Measurements from ENCODE around the gene ZNF576.
"Not testable (repeated sequence)": the region's sequence is repeated elsewhere in the genome, so short reads cannot be mapped to it uniquely, and the experiment has no call there.

The ZNF576 gene

DNA sequence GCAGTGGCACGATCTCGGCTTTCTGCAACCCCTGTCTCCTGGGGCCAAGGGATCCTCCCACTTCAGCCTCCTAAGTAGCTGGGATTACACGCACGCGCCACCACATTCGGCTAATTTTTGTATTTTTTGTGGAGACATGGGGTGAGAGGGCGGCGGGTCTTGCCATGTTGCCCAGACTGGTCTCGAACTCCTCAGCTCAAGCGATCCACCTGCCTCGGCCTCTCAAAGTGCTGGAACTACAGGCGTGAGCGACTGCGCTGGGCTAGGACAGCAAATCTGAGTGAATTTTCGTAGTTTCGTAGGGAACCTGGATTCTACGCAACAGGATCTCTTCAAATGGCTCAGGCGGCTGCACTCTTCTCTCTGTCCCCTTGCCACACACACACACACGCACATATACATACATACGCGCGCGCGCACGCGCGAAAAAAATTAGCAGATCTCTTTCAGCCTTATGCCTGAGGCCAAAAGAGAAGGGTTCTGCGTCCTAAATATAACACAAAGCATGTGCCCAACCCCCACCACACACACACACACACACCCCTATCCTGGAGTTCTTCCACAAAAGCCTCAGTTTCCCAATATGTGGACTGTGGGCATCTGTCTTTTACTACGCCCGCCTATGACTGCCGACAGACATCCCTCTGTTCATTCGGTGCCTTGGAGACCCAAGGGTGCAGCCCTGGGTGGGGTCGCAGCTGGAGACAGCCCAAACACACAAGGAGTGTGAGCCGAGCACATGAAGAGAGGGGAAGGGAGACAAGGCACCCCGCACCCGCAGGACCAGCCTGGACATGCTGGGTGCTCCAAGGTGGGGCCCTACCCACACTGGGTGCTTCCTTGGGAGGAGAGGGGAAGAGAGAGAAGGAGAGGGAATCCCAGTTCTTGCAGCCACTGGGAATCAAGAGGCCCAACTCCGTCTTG is 20.2 kb upstream of the ZNF576 start:
- Histone ChIP-seq H3K4me1 (ENCODE audit: insufficient read depth, low read length) (peaks cover 22% of the 10 kb centered on the region), H3K9me3 (ENCODE audit: low read length) (no peaks in the 10 kb centered on the region), H3K4me3 (ENCODE audit: low read depth in 1 of 2, low read length in 2 of 2) (peak overlapping the region in 1 of 2 donors; percentile 53), H3K36me3 (ENCODE audit: insufficient read depth, low read length) (peaks cover 8% of the 10 kb centered on the region), H3K27me3 (ENCODE audit: control insufficient read depth in 1 of 2, insufficient read depth in 2 of 2, low read length in 2 of 2) (no peaks in the 10 kb centered on the region), H3K27ac (ENCODE audit: low read depth, low read length) (no peak overlapping the region), H3K9ac (ENCODE audit: low read length) (no peak overlapping the region)

DNA sequence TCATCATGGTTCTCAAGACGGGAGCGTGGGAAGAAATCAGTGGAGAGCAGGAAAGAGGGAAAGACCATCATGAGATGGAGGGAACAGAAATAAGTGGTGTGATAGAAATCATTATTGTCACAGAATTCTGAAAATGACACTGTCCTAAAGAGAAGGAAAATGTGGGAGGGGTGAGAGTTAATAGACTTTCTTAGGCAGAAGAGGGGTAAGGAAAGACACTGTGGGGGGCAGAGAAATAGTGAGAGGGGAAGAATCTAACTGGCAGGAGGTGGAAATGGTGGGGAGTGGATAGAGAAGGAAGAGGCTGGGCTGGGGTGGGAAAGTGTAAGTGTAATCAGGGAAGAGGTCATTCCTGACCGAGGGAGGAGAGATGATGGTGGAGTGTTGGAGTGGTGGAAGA is 17.6 kb upstream of the ZNF576 start:
- Histone ChIP-seq H3K9me3 (ENCODE audit: low read length) (no peaks in the 10 kb centered on the region), H3K36me3 (ENCODE audit: insufficient read depth, low read length) (no peaks in the 10 kb centered on the region)

DNA sequence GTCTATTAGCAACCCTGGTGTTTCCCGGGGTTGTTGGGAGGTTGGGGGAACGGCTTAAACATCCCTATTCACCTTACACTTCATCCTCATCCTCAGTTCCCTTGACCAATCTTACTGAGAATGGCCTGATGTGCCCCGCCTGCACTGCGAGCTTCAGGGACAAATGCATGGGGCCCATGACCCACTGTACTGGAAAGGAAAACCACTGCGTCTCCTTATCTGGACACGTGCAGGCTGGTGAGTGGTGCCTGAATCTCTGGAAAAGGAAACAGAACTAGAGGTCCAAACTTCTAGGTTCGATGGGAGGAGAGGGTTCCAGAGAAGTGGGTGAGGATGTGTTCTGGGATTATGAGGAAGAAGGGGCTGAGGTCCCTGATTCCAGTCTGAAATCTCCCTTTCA is 14.9 kb upstream of the ZNF576 start:
- H3K4me1 ChIP-seq (ENCODE audit: insufficient read depth, low read length) = peaks cover 15% of the 10 kb centered on the region
- peak overlapping the region in 1 of 2 donors; percentile 88 for H3K4me3 ChIP-seq (ENCODE audit: low read depth in 1 of 2, low read length in 2 of 2)
- no peak overlapping the region for H3K9ac ChIP-seq (ENCODE audit: low read length)
- H3K27me3 ChIP-seq (ENCODE audit: control insufficient read depth in 1 of 2, insufficient read depth in 2 of 2, low read length in 2 of 2) = no peaks in the 10 kb centered on the region
- H3K36me3 ChIP-seq (ENCODE audit: insufficient read depth, low read length) = no peaks in the 10 kb centered on the region
- peak overlapping the region; percentile 45 for H3K27ac ChIP-seq (ENCODE audit: low read depth, low read length)
- H3K9me3 ChIP-seq (ENCODE audit: low read length) = no peaks in the 10 kb centered on the region

More for the DNA sequence above, 17.6 kb upstream of the ZNF576 start:
- H3K27ac ChIP-seq (ENCODE audit: low read depth, low read length) = no peak overlapping the region
- H3K27me3 ChIP-seq (ENCODE audit: control insufficient read depth in 1 of 2, insufficient read depth in 2 of 2, low read length in 2 of 2) = no peaks in the 10 kb centered on the region
- H3K9ac ChIP-seq (ENCODE audit: low read length) = no peak overlapping the region
- peaks cover 29% of the 10 kb centered on the region for H3K4me1 ChIP-seq (ENCODE audit: insufficient read depth, low read length)
- no peak overlapping the region for H3K4me3 ChIP-seq (ENCODE audit: low read depth in 1 of 2, low read length in 2 of 2)

DNA sequence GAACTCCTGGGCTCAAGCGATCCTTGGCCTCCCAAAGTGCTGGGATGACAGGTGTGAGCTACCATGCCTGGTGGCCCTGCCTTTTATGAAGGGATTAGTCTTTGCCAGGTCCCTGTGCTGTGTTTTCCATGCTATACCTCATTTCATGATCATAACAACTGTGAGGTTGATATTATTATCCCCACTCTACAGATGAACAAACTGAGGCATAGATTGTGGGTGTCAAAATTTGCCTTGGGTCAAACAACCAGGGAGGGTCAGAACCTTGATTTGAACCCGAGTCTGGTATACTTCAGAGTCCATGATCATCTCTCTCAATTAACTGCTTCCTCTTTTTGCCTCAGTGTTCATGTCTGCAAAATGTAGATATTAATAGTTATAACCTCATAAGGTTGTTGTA is 13.9 kb upstream of the ZNF576 start:
- H3K27me3 ChIP-seq (ENCODE audit: control insufficient read depth in 1 of 2, insufficient read depth in 2 of 2, low read length in 2 of 2) = no peaks in the 10 kb centered on the region
- H3K4me3 ChIP-seq (ENCODE audit: low read depth in 1 of 2, low read length in 2 of 2) = no peak overlapping the region
- no peak overlapping the region for H3K9ac ChIP-seq (ENCODE audit: low read length)
- H3K9me3 ChIP-seq (ENCODE audit: low read length) = no peaks in the 10 kb centered on the region
- no peaks in the 10 kb centered on the region for H3K36me3 ChIP-seq (ENCODE audit: insufficient read depth, low read length)
- H3K4me1 ChIP-seq (ENCODE audit: insufficient read depth, low read length) = peaks cover 15% of the 10 kb centered on the region
- no peak overlapping the region for H3K27ac ChIP-seq (ENCODE audit: low read depth, low read length)

DNA sequence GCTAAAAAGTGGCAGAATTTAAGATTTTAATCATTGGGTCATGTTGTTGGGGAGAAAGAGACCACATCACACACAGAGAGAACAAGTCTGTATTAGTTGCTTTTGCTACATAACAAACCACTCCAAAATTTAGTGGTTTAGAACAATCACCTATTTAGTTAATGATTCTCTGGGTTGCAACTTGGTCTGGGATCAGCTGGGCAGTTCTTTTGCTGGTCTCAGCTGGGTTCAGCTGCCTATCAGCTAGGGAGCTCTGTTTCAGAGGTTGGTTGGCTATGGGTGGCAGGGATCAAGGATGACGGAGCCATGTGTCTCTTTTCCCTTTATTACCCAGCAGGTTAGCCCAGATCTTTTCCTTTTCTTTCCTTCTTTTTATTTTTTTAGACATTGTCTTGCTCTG is 11.9 kb upstream of the ZNF576 start:
- H3K27ac ChIP-seq (ENCODE audit: low read depth, low read length) = no peak overlapping the region
- H3K4me1 ChIP-seq (ENCODE audit: insufficient read depth, low read length) = peaks cover 15% of the 10 kb centered on the region
- H3K9ac ChIP-seq (ENCODE audit: low read length) = no peak overlapping the region
- H3K36me3 ChIP-seq (ENCODE audit: insufficient read depth, low read length) = no peaks in the 10 kb centered on the region
- no peaks in the 10 kb centered on the region for H3K27me3 ChIP-seq (ENCODE audit: control insufficient read depth in 1 of 2, insufficient read depth in 2 of 2, low read length in 2 of 2)
- no peak overlapping the region for H3K4me3 ChIP-seq (ENCODE audit: low read depth in 1 of 2, low read length in 2 of 2)
- H3K9me3 ChIP-seq (ENCODE audit: low read length) = no peaks in the 10 kb centered on the region

DNA sequence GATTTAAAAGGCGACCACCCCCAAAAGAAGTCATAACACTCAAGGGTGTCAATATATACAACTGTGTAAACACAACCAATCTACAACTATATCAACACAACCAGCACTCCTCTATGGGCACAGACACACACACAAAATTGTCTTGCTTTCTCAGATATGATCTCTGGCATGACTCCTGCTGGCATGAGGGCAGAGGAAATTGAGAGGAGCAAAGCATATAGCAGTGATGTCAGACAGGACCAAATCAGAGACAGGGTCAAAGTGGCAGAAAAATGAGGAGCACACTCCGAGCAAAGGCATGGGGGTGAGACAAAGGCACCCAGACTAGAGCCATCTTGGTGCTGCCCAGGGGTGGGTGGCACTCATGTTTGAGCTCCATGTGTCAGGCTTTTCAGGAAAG is 10.0 kb upstream of the ZNF576 start:
- peaks cover 5% of the 10 kb centered on the region for H3K36me3 ChIP-seq (ENCODE audit: insufficient read depth, low read length)
- peaks cover 6% of the 10 kb centered on the region for H3K4me1 ChIP-seq (ENCODE audit: insufficient read depth, low read length)
- H3K27me3 ChIP-seq (ENCODE audit: control insufficient read depth in 1 of 2, insufficient read depth in 2 of 2, low read length in 2 of 2) = no peaks in the 10 kb centered on the region
- H3K4me3 ChIP-seq (ENCODE audit: low read depth in 1 of 2, low read length in 2 of 2) = no peak overlapping the region
- no peaks in the 10 kb centered on the region for H3K9me3 ChIP-seq (ENCODE audit: low read length)
- no peak overlapping the region for H3K27ac ChIP-seq (ENCODE audit: low read depth, low read length)
- H3K9ac ChIP-seq (ENCODE audit: low read length) = no peak overlapping the region

DNA sequence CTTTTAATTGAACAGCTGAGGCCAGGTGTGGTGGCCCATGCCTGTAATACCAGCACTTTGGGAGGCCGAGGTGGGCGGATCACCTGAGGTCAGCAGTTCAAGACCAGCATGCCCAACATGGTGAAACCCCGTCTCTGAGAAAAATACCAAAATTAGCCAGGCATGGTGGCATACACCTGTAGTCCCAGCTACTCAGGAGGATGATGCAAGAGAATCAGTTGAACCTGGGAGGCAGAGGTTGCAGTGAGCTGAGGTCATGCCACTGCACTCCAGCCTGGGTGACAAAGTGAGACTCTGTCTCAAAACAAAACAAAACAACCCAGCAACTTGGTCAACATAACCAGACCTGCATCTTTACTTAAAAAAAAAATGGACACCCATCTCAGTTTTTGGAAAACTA is 9.4 kb upstream of the ZNF576 start:
- H3K36me3 ChIP-seq (ENCODE audit: insufficient read depth, low read length); H3K9ac ChIP-seq (ENCODE audit: low read length); H3K4me1 ChIP-seq (ENCODE audit: insufficient read depth, low read length); H3K27me3 ChIP-seq (ENCODE audit: control insufficient read depth in 1 of 2, insufficient read depth in 2 of 2, low read length in 2 of 2); H3K9me3 ChIP-seq (ENCODE audit: low read length); H3K27ac ChIP-seq (ENCODE audit: low read depth, low read length); H3K4me3 ChIP-seq (ENCODE audit: low read depth in 1 of 2, low read length in 2 of 2): not testable (repeated sequence)

DNA sequence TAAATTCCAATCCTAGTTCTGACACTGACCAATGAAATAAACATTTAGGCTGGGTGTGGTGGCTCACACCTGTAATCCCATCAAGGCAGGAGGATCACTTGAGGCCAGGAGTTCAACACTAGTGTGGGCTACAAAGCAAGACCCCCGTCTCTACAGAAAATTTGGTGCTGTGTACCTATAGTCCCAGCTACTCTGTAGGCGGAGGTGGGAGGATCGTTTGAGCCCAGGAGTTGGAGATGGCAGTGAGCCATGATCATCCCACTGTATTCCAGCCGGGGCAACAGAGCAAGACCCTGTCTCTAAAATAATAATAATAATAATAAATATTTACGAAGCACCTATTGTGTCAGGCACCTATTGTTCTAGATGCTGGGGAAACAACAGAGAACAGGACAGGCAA is 7.1 kb upstream of the ZNF576 start:
- Histone ChIP-seq H3K4me1 (ENCODE audit: insufficient read depth, low read length) (peaks cover 11% of the 10 kb centered on the region), H3K36me3 (ENCODE audit: insufficient read depth, low read length) (peaks cover 25% of the 10 kb centered on the region), H3K4me3 (ENCODE audit: low read depth in 1 of 2, low read length in 2 of 2) (no peak overlapping the region), H3K9ac (ENCODE audit: low read length) (no peak overlapping the region), H3K27ac (ENCODE audit: low read depth, low read length) (no peak overlapping the region), H3K27me3 (ENCODE audit: control insufficient read depth in 1 of 2, insufficient read depth in 2 of 2, low read length in 2 of 2) (no peaks in the 10 kb centered on the region), H3K9me3 (ENCODE audit: low read length) (no peaks in the 10 kb centered on the region)

DNA sequence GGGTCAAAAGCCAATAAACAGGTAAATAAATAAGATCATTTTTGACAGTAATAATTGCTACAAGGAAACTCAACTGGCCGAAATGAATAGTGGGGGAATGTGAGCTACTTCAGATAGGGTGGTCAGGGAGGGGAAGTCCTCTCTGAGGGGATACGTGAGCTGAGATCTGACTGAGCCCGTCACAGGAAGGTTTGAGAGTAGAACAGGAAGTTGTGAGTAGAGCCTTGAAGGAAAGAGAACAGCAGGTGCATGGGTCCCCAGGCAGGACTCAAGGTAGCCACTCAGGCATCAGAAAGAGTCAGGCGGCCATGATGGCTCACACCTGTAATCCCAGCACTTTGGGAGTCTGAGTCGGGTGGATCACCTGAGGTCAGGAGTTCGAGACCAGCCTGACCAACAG is 6.7 kb upstream of the ZNF576 start:
- Histone ChIP-seq H3K36me3 (ENCODE audit: insufficient read depth, low read length) (peaks cover 25% of the 10 kb centered on the region), H3K9me3 (ENCODE audit: low read length) (no peaks in the 10 kb centered on the region), H3K27ac (ENCODE audit: low read depth, low read length) (no peak overlapping the region), H3K9ac (ENCODE audit: low read length) (no peak overlapping the region), H3K4me1 (ENCODE audit: insufficient read depth, low read length) (peaks cover 15% of the 10 kb centered on the region), H3K27me3 (ENCODE audit: control insufficient read depth in 1 of 2, insufficient read depth in 2 of 2, low read length in 2 of 2) (no peaks in the 10 kb centered on the region), H3K4me3 (ENCODE audit: low read depth in 1 of 2, low read length in 2 of 2) (no peak overlapping the region)

DNA sequence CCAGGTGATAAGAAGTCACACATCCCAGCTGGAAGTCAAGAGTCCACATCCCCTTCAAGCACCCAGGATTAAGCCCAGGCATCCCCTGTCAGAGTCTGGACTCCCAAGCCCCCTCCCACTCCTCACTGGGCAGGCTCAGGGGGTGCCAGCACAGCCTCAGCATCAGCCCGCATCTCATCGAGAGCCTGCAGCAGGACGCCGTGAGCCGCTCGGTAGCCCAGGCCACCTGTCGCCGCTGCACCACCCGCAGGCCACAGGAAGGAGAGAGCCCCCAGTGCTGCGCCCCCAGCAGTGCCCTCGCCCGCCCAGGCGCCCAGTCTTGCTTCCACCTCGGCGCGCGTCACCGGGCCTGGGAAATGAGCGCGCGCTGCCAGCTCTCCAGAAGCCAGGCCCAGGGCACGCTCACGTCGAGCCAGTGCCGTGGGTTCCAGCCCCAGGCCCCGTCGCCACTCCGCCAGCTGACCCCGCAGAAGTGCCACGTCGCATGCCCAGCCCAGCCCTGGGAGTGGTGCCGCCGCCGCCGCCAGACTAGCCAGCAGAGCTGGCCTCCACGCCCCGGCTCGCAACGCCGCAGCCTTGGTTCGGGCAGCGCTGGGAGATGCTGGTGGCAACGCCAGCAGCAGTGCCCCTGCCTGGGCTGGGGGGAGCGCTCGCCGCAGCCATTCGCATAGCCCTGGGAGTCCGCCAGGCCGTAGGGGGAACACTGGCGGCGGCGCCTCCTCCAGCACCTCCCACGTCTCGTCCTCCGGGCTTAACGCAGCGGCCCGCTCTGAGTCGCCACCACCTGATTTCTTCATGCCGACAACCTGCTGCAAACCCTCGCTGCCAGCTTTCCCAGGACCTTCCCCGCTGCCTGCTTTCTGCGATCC is 4.3 kb upstream of the ZNF576 start:
- Histone ChIP-seq H3K27ac (ENCODE audit: low read depth, low read length) (no peak overlapping the region), H3K27me3 (ENCODE audit: control insufficient read depth in 1 of 2, insufficient read depth in 2 of 2, low read length in 2 of 2) (no peaks in the 10 kb centered on the region), H3K4me3 (ENCODE audit: low read depth in 1 of 2, low read length in 2 of 2) (no peak overlapping the region), H3K36me3 (ENCODE audit: insufficient read depth, low read length) (peaks cover 25% of the 10 kb centered on the region), H3K4me1 (ENCODE audit: insufficient read depth, low read length) (peaks cover 22% of the 10 kb centered on the region), H3K9me3 (ENCODE audit: low read length) (no peaks in the 10 kb centered on the region), H3K9ac (ENCODE audit: low read length) (no peak overlapping the region)

DNA sequence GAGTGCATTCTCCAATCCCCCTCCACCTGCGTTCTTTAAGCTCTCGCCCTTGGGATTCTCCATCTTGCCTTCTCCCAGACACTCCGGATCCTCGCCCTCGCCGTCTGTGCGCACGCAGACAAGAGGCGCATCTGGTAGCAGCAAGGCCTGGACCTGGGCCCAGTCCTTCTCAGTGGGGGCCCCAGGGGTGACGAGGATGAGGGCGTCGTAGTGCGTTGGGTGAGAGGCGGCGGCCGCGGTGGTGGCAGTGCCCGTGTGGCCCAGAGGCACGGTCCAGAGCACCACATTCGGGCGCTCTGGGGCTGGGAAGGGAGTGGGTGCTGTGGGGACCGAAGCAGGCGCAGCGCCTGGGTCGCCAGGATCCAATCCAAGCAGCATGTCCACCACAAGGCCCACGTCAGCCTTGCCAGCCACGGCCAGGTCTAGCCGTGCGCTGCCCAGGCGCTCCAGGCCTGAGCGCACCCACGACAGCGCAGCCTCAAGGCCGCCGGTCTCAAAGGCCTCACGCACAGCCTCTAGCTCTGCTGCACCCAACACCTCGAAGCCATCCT is 3.5 kb upstream of the ZNF576 start:
- Histone ChIP-seq H3K9ac (ENCODE audit: low read length) (no peak overlapping the region), H3K9me3 (ENCODE audit: low read length) (no peaks in the 10 kb centered on the region), H3K4me3 (ENCODE audit: low read depth in 1 of 2, low read length in 2 of 2) (no peak overlapping the region), H3K27me3 (ENCODE audit: control insufficient read depth in 1 of 2, insufficient read depth in 2 of 2, low read length in 2 of 2) (no peaks in the 10 kb centered on the region), H3K27ac (ENCODE audit: low read depth, low read length) (no peak overlapping the region), H3K4me1 (ENCODE audit: insufficient read depth, low read length) (peaks cover 30% of the 10 kb centered on the region), H3K36me3 (ENCODE audit: insufficient read depth, low read length) (peaks cover 25% of the 10 kb centered on the region)

All from muscle layer of colon (tissue), 2 donors.